ENCODE measurements around the gene SCAMP2. TPM values are rescaled to one million over a fixed set of nuclear protein-coding genes. Genes with fewer than 3 reads are reported as not detected.
A peak's percentile ranks its signal among the peaks of the same experiment; 100 is the strongest.

The SCAMP2 gene
- total RNA-seq, 1 donor from 2014 or later = 56.4 TPM

- H3K4me2 ChIP-seq (ENCODE audit: low read length) = no peak overlapping the region
- H3K36me3 Mint-ChIP-seq (ENCODE audit: low read depth, unreplicated experiment) = peaks cover 9% of the 10 kb centered on the region
- H3K9me3 Mint-ChIP-seq (ENCODE audit: unreplicated experiment) = no peaks in the 10 kb centered on the region
- peaks cover 7% of the 10 kb centered on the region for H3K36me3 ChIP-seq (ENCODE audit: insufficient read depth, low read length)
- no peak overlapping the region for H3K27ac ChIP-seq (ENCODE audit: low read depth, low read length)
- H3K9me3 ChIP-seq (ENCODE audit: insufficient read depth, low read depth, low read length) = no peaks in the 10 kb centered on the region
- no peak overlapping the region for H3K4me3 Mint-ChIP-seq (ENCODE audit: unreplicated experiment)
- no peak overlapping the region for H2AFZ ChIP-seq (ENCODE audit: low read depth, low read length)
- H3K4me1 Mint-ChIP-seq (ENCODE audit: low read depth, unreplicated experiment) = peaks cover 2% of the 10 kb centered on the region
- no peaks in the 10 kb centered on the region for H3K4me1 ChIP-seq (ENCODE audit: insufficient read depth, low read length)
- TF ChIP-seq CTCF (IDR thresholded peaks at IDR 0.05; ENCODE audit: insufficient read depth, low read depth, low read length) (no peak), EZH2 (IDR thresholded peaks at IDR 0.05; ENCODE audit: insufficient read depth, low read length) (no peak)
- FAIRE-seq (no peak), DNase-seq (ENCODE audit: low read depth) (no peak)
- H3K4me3 ChIP-seq (ENCODE audit: insufficient read depth, low read depth, low read length) = no peak overlapping the region
- H3K27me3 ChIP-seq (ENCODE audit: insufficient read depth, low read length) = no peaks in the 10 kb centered on the region
- peak overlapping the region; percentile 78 for H3K27ac Mint-ChIP-seq (ENCODE audit: unreplicated experiment)
- H4K20me1 ChIP-seq (ENCODE audit: insufficient read depth, low read length) = peaks cover 50% of the 10 kb centered on the region
- no peak overlapping the region for H3K9ac ChIP-seq (ENCODE audit: low read length)
- H3K27me3 Mint-ChIP-seq (ENCODE audit: low read depth, unreplicated experiment) = no peaks in the 10 kb centered on the region
- peaks cover 30% of the 10 kb centered on the region for H3K79me2 ChIP-seq (ENCODE audit: insufficient read depth, low read length)
These were observed 17.3 kb downstream of the SCAMP2 start for GRCh38 chr15:74855857-74856256.

GRCh38 chr15:74854453-74855022 lies 18.6 kb downstream of the SCAMP2 start:
- H3K4me3 ChIP-seq (ENCODE audit: insufficient read depth, low read depth, low read length) = no peak overlapping the region
- no peaks in the 10 kb centered on the region for H3K27me3 ChIP-seq (ENCODE audit: insufficient read depth, low read length)
- H4K20me1 ChIP-seq (ENCODE audit: insufficient read depth, low read length) = peaks cover 43% of the 10 kb centered on the region
- Mint-ChIP-seq H3K36me3 (ENCODE audit: low read depth, unreplicated experiment) (peaks cover 10% of the 10 kb centered on the region), H3K27me3 (ENCODE audit: low read depth, unreplicated experiment) (no peaks in the 10 kb centered on the region), H3K27ac (ENCODE audit: unreplicated experiment) (no peak overlapping the region), H3K4me3 (ENCODE audit: unreplicated experiment) (no peak overlapping the region), H3K9me3 (ENCODE audit: unreplicated experiment) (no peaks in the 10 kb centered on the region), H3K4me1 (ENCODE audit: low read depth, unreplicated experiment) (peaks cover 2% of the 10 kb centered on the region)
- H3K36me3 ChIP-seq (ENCODE audit: insufficient read depth, low read length) = peaks cover 10% of the 10 kb centered on the region
- no peak overlapping the region for H3K27ac ChIP-seq (ENCODE audit: low read depth, low read length)
- H3K9ac ChIP-seq (ENCODE audit: low read length) = no peak overlapping the region
- no peak for DNase-seq (ENCODE audit: low read depth)
- H2AFZ ChIP-seq (ENCODE audit: low read depth, low read length) = no peak overlapping the region
- no peaks in the 10 kb centered on the region for H3K4me1 ChIP-seq (ENCODE audit: insufficient read depth, low read length)
- FAIRE-seq = no peak
- H3K9me3 ChIP-seq (ENCODE audit: insufficient read depth, low read depth, low read length) = no peaks in the 10 kb centered on the region
- peaks cover 25% of the 10 kb centered on the region for H3K79me2 ChIP-seq (ENCODE audit: insufficient read depth, low read length)
- no peak for TF ChIP-seq CTCF (IDR thresholded peaks at IDR 0.05; ENCODE audit: insufficient read depth, low read depth, low read length)
- TF ChIP-seq EZH2 (IDR thresholded peaks at IDR 0.05; ENCODE audit: insufficient read depth, low read length) = no peak
- no peak overlapping the region for H3K4me2 ChIP-seq (ENCODE audit: low read length)

- H3K36me3 ChIP-seq (ENCODE audit: insufficient read depth, low read length) = peaks cover 15% of the 10 kb centered on the region
- no peak for FAIRE-seq
- H3K4me1 Mint-ChIP-seq (ENCODE audit: low read depth, unreplicated experiment) = no peaks in the 10 kb centered on the region
These were observed 21.2 kb downstream of the SCAMP2 start for GRCh38 chr15:74851960-74852359.

More at GRCh38 chr15:74851960-74852359, 21.2 kb downstream of the SCAMP2 start:
- DNase-seq (ENCODE audit: low read depth) = no peak
- Histone ChIP-seq H3K79me2 (ENCODE audit: insufficient read depth, low read length) (peaks cover 4% of the 10 kb centered on the region), H3K4me3 (ENCODE audit: insufficient read depth, low read depth, low read length) (no peak overlapping the region), H3K9me3 (ENCODE audit: insufficient read depth, low read depth, low read length) (no peaks in the 10 kb centered on the region), H4K20me1 (ENCODE audit: insufficient read depth, low read length) (peaks cover 19% of the 10 kb centered on the region), H3K9ac (ENCODE audit: low read length) (no peak overlapping the region), H2AFZ (ENCODE audit: low read depth, low read length) (no peak overlapping the region), H3K27ac (ENCODE audit: low read depth, low read length) (no peak overlapping the region), H3K27me3 (ENCODE audit: insufficient read depth, low read length) (no peaks in the 10 kb centered on the region), H3K4me2 (ENCODE audit: low read length) (no peak overlapping the region), H3K4me1 (ENCODE audit: insufficient read depth, low read length) (no peaks in the 10 kb centered on the region)
- no peaks in the 10 kb centered on the region for H3K9me3 Mint-ChIP-seq (ENCODE audit: unreplicated experiment)
- H3K27ac Mint-ChIP-seq (ENCODE audit: unreplicated experiment) = no peak overlapping the region
- peaks cover 9% of the 10 kb centered on the region for H3K36me3 Mint-ChIP-seq (ENCODE audit: low read depth, unreplicated experiment)
- TF ChIP-seq CTCF (IDR thresholded peaks at IDR 0.05; ENCODE audit: insufficient read depth, low read depth, low read length) = no peak
- TF ChIP-seq EZH2 (IDR thresholded peaks at IDR 0.05; ENCODE audit: insufficient read depth, low read length) = no peak
- H3K4me3 Mint-ChIP-seq (ENCODE audit: unreplicated experiment) = no peak overlapping the region
- no peaks in the 10 kb centered on the region for H3K27me3 Mint-ChIP-seq (ENCODE audit: low read depth, unreplicated experiment)

Data from astrocyte (in vitro differentiated cells and primary cell).